WTC11 (cell line): ENCODE measurements around the gene LIMK1.

ENCODE experiments used
- ESRRA ChIP-seq: sonication (generic); formaldehyde crosslinking; IDR thresholded peaks from 2 replicates; pipeline ENCODE4 v1.8.1; 2022; ENCODE audit warnings: mild to moderate bottlenecking, missing genetic modification reagents, borderline replicate concordance
- FOXK1 ChIP-seq: sonication (generic); formaldehyde crosslinking; IDR thresholded peaks from 2 replicates; pipeline ENCODE4 v1.8.0; 2022; ENCODE audit warnings: mild to moderate bottlenecking, moderate library complexity, missing genetic modification reagents
- FOXP1 ChIP-seq: sonication (generic); formaldehyde crosslinking; IDR thresholded peaks from 2 replicates; pipeline ENCODE4 v1.8.0; 2022; ENCODE audit warnings: missing genetic modification reagents, mild to moderate bottlenecking, moderate library complexity, borderline replicate concordance
- HMGA2 ChIP-seq: fragments of 250-450 bp; sonication (Bioruptor Pico); IDR thresholded peaks from 2 replicates; pipeline ENCODE4 v1.4.0; 2021; ENCODE audit warnings: mild to moderate bottlenecking, moderate library complexity
- IRF2 ChIP-seq: sonication (generic); formaldehyde crosslinking; IDR thresholded peaks from 2 replicates; pipeline ENCODE4 v1.8.0; 2022; ENCODE audit warnings: low read depth, missing genetic modification reagents, borderline replicate concordance
- SP1 ChIP-seq: sonication (generic); formaldehyde crosslinking; conservative IDR thresholded peaks from 2 replicates; pipeline ENCODE4 v1.8.1; 2022; ENCODE audit warnings: missing genetic modification reagents
- TEAD4 ChIP-seq: sonication (generic); formaldehyde crosslinking; IDR thresholded peaks from 2 replicates; pipeline ENCODE4 v1.8.0; 2022; ENCODE audit warnings: mild to moderate bottlenecking, missing genetic modification reagents
- ZNF138 ChIP-seq: sonication (generic); formaldehyde crosslinking; conservative IDR thresholded peaks from 2 replicates; pipeline ENCODE4 v1.8.1; 2022; ENCODE audit warnings: mild to moderate bottlenecking, moderate library complexity, missing genetic modification reagents
- ZNF317 ChIP-seq: sonication (generic); formaldehyde crosslinking; IDR thresholded peaks from 2 replicates; pipeline ENCODE4 v1.8.1; 2023; ENCODE audit warnings: low read depth, mild to moderate bottlenecking, moderate library complexity, missing genetic modification reagents, borderline replicate concordance
- TF ChIP-seq, protein P1 (sequence below): fragments of 200-600 bp; IDR thresholded peaks from 2 replicates; pipeline ENCODE4 v1.8.0; 2022; ENCODE audit warnings: antibody characterized with exemption
- TF ChIP-seq, protein P2 (sequence below): fragments of 250-450 bp; sonication (Bioruptor Pico); IDR thresholded peaks from 2 replicates; pipeline ENCODE4 v1.9.0; 2021; ENCODE audit warnings: mild to moderate bottlenecking, borderline replicate concordance
- TF ChIP-seq, protein P3 (sequence below): sonication (generic); formaldehyde crosslinking; IDR thresholded peaks from 2 replicates; pipeline ENCODE4 v1.8.1; 2022; ENCODE audit warnings: mild to moderate bottlenecking, missing genetic modification reagents, moderate library complexity, borderline replicate concordance
- TF ChIP-seq, protein P4 (sequence below): sonication (generic); formaldehyde crosslinking; IDR thresholded peaks from 2 replicates; pipeline ENCODE4 v1.8.1; 2023; ENCODE audit warnings: mild to moderate bottlenecking, moderate library complexity, missing genetic modification reagents

DNA sequence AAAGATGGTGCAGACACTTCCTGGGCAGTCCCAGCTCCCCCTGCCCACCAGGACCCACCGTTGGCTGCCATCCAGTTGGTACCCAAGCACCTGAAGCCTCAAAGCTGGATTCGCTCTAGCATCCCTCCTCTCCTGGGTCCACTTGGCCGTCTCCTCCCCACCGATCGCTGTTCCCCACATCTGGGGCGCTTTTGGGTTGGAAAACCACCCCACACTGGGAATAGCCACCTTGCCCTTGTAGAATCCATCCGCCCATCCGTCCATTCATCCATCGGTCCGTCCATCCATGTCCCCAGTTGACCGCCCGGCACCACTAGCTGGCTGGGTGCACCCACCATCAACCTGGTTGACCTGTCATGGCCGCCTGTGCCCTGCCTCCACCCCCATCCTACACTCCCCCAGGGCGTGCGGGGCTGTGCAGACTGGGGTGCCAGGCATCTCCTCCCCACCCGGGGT lies 14.5 kb upstream of the LIMK1 start:
- TF ChIP-seq, protein P1, sequence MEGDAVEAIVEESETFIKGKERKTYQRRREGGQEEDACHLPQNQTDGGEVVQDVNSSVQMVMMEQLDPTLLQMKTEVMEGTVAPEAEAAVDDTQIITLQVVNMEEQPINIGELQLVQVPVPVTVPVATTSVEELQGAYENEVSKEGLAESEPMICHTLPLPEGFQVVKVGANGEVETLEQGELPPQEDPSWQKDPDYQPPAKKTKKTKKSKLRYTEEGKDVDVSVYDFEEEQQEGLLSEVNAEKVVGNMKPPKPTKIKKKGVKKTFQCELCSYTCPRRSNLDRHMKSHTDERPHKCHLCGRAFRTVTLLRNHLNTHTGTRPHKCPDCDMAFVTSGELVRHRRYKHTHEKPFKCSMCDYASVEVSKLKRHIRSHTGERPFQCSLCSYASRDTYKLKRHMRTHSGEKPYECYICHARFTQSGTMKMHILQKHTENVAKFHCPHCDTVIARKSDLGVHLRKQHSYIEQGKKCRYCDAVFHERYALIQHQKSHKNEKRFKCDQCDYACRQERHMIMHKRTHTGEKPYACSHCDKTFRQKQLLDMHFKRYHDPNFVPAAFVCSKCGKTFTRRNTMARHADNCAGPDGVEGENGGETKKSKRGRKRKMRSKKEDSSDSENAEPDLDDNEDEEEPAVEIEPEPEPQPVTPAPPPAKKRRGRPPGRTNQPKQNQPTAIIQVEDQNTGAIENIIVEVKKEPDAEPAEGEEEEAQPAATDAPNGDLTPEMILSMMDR = no peak
- TF ChIP-seq ZNF317 (CRISPR knock-in tag) (no peak), HMGA2 (CRISPR knock-in tag) (no peak), SP1 (CRISPR knock-in tag) (no peak), TEAD4 (CRISPR knock-in tag) (no peak), FOXK1 (no peak), FOXP1 (no peak), ESRRA (CRISPR knock-in tag) (no peak), IRF2 (CRISPR knock-in tag) (no peak), ZNF138 (CRISPR knock-in tag) (no peak)
- TF ChIP-seq, protein P2, sequence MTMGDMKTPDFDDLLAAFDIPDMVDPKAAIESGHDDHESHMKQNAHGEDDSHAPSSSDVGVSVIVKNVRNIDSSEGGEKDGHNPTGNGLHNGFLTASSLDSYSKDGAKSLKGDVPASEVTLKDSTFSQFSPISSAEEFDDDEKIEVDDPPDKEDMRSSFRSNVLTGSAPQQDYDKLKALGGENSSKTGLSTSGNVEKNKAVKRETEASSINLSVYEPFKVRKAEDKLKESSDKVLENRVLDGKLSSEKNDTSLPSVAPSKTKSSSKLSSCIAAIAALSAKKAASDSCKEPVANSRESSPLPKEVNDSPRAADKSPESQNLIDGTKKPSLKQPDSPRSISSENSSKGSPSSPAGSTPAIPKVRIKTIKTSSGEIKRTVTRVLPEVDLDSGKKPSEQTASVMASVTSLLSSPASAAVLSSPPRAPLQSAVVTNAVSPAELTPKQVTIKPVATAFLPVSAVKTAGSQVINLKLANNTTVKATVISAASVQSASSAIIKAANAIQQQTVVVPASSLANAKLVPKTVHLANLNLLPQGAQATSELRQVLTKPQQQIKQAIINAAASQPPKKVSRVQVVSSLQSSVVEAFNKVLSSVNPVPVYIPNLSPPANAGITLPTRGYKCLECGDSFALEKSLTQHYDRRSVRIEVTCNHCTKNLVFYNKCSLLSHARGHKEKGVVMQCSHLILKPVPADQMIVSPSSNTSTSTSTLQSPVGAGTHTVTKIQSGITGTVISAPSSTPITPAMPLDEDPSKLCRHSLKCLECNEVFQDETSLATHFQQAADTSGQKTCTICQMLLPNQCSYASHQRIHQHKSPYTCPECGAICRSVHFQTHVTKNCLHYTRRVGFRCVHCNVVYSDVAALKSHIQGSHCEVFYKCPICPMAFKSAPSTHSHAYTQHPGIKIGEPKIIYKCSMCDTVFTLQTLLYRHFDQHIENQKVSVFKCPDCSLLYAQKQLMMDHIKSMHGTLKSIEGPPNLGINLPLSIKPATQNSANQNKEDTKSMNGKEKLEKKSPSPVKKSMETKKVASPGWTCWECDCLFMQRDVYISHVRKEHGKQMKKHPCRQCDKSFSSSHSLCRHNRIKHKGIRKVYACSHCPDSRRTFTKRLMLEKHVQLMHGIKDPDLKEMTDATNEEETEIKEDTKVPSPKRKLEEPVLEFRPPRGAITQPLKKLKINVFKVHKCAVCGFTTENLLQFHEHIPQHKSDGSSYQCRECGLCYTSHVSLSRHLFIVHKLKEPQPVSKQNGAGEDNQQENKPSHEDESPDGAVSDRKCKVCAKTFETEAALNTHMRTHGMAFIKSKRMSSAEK (CRISPR knock-in tag) = no peak
- TF ChIP-seq, protein P3, sequence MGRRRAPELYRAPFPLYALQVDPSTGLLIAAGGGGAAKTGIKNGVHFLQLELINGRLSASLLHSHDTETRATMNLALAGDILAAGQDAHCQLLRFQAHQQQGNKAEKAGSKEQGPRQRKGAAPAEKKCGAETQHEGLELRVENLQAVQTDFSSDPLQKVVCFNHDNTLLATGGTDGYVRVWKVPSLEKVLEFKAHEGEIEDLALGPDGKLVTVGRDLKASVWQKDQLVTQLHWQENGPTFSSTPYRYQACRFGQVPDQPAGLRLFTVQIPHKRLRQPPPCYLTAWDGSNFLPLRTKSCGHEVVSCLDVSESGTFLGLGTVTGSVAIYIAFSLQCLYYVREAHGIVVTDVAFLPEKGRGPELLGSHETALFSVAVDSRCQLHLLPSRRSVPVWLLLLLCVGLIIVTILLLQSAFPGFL (CRISPR knock-in tag) = no peak
- TF ChIP-seq, protein P4, sequence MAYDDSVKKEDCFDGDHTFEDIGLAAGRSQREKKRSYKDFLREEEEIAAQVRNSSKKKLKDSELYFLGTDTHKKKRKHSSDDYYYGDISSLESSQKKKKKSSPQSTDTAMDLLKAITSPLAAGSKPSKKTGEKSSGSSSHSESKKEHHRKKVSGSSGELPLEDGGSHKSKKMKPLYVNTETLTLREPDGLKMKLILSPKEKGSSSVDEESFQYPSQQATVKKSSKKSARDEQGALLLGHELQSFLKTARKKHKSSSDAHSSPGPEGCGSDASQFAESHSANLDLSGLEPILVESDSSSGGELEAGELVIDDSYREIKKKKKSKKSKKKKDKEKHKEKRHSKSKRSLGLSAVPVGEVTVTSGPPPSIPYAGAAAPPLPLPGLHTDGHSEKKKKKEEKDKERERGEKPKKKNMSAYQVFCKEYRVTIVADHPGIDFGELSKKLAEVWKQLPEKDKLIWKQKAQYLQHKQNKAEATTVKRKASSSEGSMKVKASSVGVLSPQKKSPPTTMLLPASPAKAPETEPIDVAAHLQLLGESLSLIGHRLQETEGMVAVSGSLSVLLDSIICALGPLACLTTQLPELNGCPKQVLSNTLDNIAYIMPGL (CRISPR knock-in tag) = no peak
